Peyer's patch (tissue), 4 donors: Measurements from ENCODE around the gene SEMA4C.
"Not testable (repeated sequence)": the region's sequence is repeated elsewhere in the genome, so short reads cannot be mapped to it uniquely, and the experiment has no call there.

Source experiments
- POLR2A ChIP-seq, 2 donors: fragments of 450-650 bp; IDR thresholded peaks; one replicate each; pipeline ENCODE4 v1.5.1; 2017; ENCODE audit warnings: antibody characterized with exemption in 2 of 2, mild to moderate bottlenecking in 2 of 2, moderate library complexity in 2 of 2
- TF ChIP-seq, protein P1 (sequence below), 6 experiments: fragments of 450-650 bp in 4 of 6; fragments of 200-600 bp in 2 of 6; sonication (generic) in 1 of 6; IDR thresholded peaks; one replicate each; pipeline ENCODE4 v1.5.1; 2017 to 2019; ENCODE audit warnings: antibody characterized with exemption in 6 of 6, mild to moderate bottlenecking in 3 of 6, moderate library complexity in 1 of 6

DNA sequence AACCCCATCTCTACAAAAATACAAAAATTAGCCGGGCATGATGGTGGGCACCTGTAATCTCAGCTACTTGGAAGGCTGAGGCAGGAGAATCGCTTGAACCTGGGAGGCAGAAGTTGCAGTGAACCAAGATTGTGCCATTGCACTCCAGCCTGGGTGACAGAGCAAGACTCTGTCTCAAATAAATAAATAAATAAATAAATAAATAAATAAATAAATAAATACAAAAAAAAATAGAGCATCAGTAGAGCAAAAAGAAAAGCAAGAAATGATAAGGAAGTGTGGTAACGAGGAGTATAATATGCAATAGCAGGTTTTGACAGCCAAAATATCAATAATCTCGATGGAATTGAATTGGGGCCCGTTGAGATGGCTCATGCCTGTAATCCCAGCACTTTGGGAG lies 19.6 kb upstream of the SEMA4C start:
- TF ChIP-seq, protein P1, sequence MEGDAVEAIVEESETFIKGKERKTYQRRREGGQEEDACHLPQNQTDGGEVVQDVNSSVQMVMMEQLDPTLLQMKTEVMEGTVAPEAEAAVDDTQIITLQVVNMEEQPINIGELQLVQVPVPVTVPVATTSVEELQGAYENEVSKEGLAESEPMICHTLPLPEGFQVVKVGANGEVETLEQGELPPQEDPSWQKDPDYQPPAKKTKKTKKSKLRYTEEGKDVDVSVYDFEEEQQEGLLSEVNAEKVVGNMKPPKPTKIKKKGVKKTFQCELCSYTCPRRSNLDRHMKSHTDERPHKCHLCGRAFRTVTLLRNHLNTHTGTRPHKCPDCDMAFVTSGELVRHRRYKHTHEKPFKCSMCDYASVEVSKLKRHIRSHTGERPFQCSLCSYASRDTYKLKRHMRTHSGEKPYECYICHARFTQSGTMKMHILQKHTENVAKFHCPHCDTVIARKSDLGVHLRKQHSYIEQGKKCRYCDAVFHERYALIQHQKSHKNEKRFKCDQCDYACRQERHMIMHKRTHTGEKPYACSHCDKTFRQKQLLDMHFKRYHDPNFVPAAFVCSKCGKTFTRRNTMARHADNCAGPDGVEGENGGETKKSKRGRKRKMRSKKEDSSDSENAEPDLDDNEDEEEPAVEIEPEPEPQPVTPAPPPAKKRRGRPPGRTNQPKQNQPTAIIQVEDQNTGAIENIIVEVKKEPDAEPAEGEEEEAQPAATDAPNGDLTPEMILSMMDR (IDR thresholded peaks at IDR 0.05), result not testable (repeated sequence)
- TF ChIP-seq POLR2A (IDR thresholded peaks at IDR 0.05), result not testable (repeated sequence)
